Measurements from ENCODE around the gene UBE3C. TPM values are rescaled to one million over a fixed set of nuclear protein-coding genes. Genes with fewer than 3 reads are reported as not detected.

UBE3C gene
- total and polyA plus RNA-seq, 9 of the 15 experiments (the other 6 are each of a cell fraction or from before 2014, with no cell fraction given), result 9.6 to 91.7 (median 75.4) TPM

DNA sequence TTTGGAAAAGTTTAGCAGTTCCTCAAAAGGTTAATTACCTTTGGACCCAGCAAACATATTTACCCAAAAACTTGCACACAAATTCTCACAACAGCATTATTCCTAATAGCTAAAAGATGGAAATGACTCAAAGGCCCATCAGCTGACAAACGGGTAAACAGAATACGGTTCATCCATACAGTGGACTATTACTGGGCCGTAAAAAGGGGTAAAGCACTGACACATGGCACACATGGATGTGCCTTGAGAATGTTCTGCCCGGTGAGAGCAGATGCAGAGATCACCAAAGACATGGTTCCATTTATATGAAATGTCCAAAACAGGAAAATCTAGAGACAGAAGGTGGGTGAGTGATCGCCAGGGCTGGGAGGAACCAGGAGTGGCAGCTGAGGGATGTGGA is 102.9 kb downstream of the UBE3C start:
- in situ Hi-C loops (cut with MboI), result no loop called here
- CTCF ChIA-PET (ENCODE audit: low intra/inter-chr PET ratio), result no interaction called here

DNA sequence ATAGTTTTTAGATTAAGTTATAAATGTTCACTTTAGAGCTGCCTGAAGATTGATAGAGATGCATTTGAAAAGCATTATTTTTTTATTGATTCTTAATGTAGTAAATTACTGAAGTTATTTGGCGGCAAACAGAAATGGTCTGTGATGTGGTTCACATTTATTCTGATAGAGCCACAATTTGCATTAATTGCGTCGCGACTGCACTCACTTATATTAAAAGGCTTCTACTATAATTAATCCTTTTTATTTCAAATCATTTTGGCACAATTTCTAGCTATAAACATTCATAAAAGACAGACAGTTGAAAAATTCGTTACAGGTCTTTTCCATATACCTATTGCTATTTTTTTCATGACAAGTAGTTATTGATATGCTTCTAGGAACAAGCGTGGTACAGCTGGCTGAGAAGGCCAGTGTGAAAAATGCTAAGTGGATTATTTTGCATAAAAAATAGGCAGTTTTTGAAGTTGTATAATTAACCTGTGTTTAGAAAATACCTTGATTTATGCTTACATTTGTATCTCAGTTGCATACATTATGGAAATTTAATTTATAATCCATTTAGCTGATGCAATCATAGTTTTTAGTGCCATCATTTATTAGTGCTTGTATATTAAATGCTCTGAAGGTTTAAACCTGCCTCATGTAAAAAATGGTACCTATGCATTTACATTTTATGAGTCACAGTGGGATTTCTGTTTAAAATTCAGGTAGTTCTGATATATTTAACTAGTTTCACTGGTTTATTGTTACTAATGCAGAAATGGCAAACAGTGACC is 106.0 kb downstream of the UBE3C start:
- FAIRE-seq, result no peak
- ATAC-seq, result no peak
- H2AFZ ChIP-seq (ENCODE audit: low read depth, low read length), result no peak overlapping the region
- H3K4me3 ChIP-seq, result no peak overlapping the region
- no TSS peak for BruUV-seq (replicated peaks)
- no peak overlapping the region for H3K4me2 ChIP-seq (ENCODE audit: insufficient read depth, low read length)
- H3K27ac ChIP-seq (ENCODE audit: extremely low read depth, low read depth, low read length), result no peak overlapping the region
- H3K9ac ChIP-seq (ENCODE audit: insufficient read depth in 1 of 2, low read depth in 2 of 2, low read length in 2 of 2), result no peak overlapping the region
- no peaks in the 10 kb centered on the region for H3K27me3 ChIP-seq (ENCODE audit: control insufficient read depth in 2 of 2, insufficient read depth in 2 of 2, low read length in 2 of 2)
- H3K9me1 ChIP-seq (ENCODE audit: control insufficient read depth, insufficient read depth, low read length), result no peaks in the 10 kb centered on the region
- WGBS (ENCODE audit: insufficient coverage, low coverage, missing lambda C conversion rate), result 88% methylated on average over 6 of the region's 6 CpGs
- no peak for TF ChIP-seq THRAP3 (IDR thresholded peaks at IDR 0.05; ENCODE audit: borderline replicate concordance)
- TF ChIP-seq POLR2H (tag; IDR thresholded peaks at IDR 0.05; ENCODE audit: low read depth), result 0 out of 2 replicates have a peak, but pooled peaks have one; percentile 12
- TF ChIP-seq CEBPG (CRISPR knock-in tag; IDR thresholded peaks at IDR 0.05), result no peak
- peak; percentile 25 to 34; a peak in 2 of 4 replicates for TF ChIP-seq CEBPG (tag; conservative IDR thresholded peaks at IDR 0.05 in 1 of 2, IDR thresholded peaks at IDR 0.05 in 1 of 2)
- peak; percentile 45; the same call in 1 of the 2 replicates for TF ChIP-seq ZSCAN32 (CRISPR knock-in tag; IDR thresholded peaks at IDR 0.05)
- ChIA-PET POLR2A (interaction anchor here (0.5 to 0.6 kb wide), 2 partner anchors 100 to 156 kb away, joined by 3 read pairs; no protein-coding TSS in a partner anchor), CTCF (ENCODE audit: low intra/inter-chr PET ratio) (interaction anchor here (0.6 kb wide), 1 partner anchor 19 kb away, joined by 5 read pairs; no protein-coding TSS in a partner anchor)
- in situ Hi-C loops (cut with MboI) (no loop called here), intact Hi-C loops (cut with micrococcal nuclease) (no loop called here)
- peaks cover 77% of the 10 kb centered on the region for H3K36me3 ChIP-seq (ENCODE audit: control insufficient read depth, insufficient read depth, low read length)
- H4K20me1 ChIP-seq (replicated peaks; ENCODE audit: control insufficient read depth, insufficient read depth, low read length), result no peaks in the 10 kb centered on the region
- no peaks in the 10 kb centered on the region for H3K4me1 ChIP-seq (replicated peaks in 1 of 2; ENCODE audit: control insufficient read depth in 2 of 2, insufficient read depth in 2 of 2, low read length in 2 of 2)
- H3K9me3 ChIP-seq (replicated peaks; ENCODE audit: control insufficient read depth, insufficient read depth, low read depth, low read length), result no peaks in the 10 kb centered on the region
- peaks cover 3% of the 10 kb centered on the region; the same call in 2 of the 3 replicates for H3K79me2 ChIP-seq (ENCODE audit: control insufficient read depth, insufficient read depth, low read length)
- no peak for DNase-seq (ENCODE audit: extremely low read depth in 1 of 4, low spot score in 3 of 4)

More for the DNA sequence above, 102.9 kb downstream of the UBE3C start:
- no peaks in the 10 kb centered on the region for H3K9me1 ChIP-seq (ENCODE audit: control insufficient read depth, insufficient read depth, low read length)
- no peaks in the 10 kb centered on the region for H4K20me1 ChIP-seq (replicated peaks; ENCODE audit: control insufficient read depth, insufficient read depth, low read length)
- POLR2A ChIA-PET, result interaction anchor here (0.8 to 1.2 kb wide), 2 partner anchors 9 to 17 kb away, joined by 3 to 4 read pairs; no protein-coding TSS in a partner anchor
- FAIRE-seq (no peak), ATAC-seq (no peak), DNase-seq (ENCODE audit: extremely low read depth in 1 of 4, low spot score in 3 of 4) (no peak)
- 95% methylated on average over 5 of the region's 5 CpGs for WGBS (ENCODE audit: insufficient coverage, low coverage, missing lambda C conversion rate)
- H3K9me3 ChIP-seq (replicated peaks; ENCODE audit: control insufficient read depth, insufficient read depth, low read depth, low read length), result no peaks in the 10 kb centered on the region
- H3K27me3 ChIP-seq (ENCODE audit: control insufficient read depth in 2 of 2, insufficient read depth in 2 of 2, low read length in 2 of 2), result no peaks in the 10 kb centered on the region
- intact Hi-C loops (cut with micrococcal nuclease), result no loop called here
- H3K79me2 ChIP-seq (ENCODE audit: control insufficient read depth, insufficient read depth, low read length), result peaks cover 3% of the 10 kb centered on the region; the same call in 2 of the 3 replicates
- TF ChIP-seq ZNF146 (CRISPR knock-in tag; IDR thresholded peaks at IDR 0.05; ENCODE audit: unreplicated experiment) (no peak), POLR2AphosphoS2 (IDR thresholded peaks at IDR 0.05; ENCODE audit: low read length) (peak; percentile 72; the same call in 1 of the 2 replicates), RBM22 (IDR thresholded peaks at IDR 0.05; ENCODE audit: low read depth, low read length, poor library complexity, severe bottlenecking) (no peak), HMG20B (CRISPR knock-in tag; IDR thresholded peaks at IDR 0.05) (no peak), SUPT5H (IDR thresholded peaks at IDR 0.05) (peak; percentile 36; the same call in 1 of the 2 replicates), POLR2A (conservative IDR thresholded peaks at IDR 0.05) (peak; percentile 44; the same call in 1 of the 2 replicates)
- BruUV-seq (replicated peaks), result no TSS peak
- H3K27ac ChIP-seq (ENCODE audit: extremely low read depth, low read depth, low read length), result no peak overlapping the region
- H3K4me3 ChIP-seq, result no peak overlapping the region
- peaks cover 79% of the 10 kb centered on the region for H3K36me3 ChIP-seq (ENCODE audit: control insufficient read depth, insufficient read depth, low read length)
- no peak overlapping the region for H2AFZ ChIP-seq (ENCODE audit: low read depth, low read length)
- H3K9ac ChIP-seq (ENCODE audit: insufficient read depth in 1 of 2, low read depth in 2 of 2, low read length in 2 of 2), result no peak overlapping the region
- no peaks in the 10 kb centered on the region for H3K4me1 ChIP-seq (replicated peaks in 1 of 2; ENCODE audit: control insufficient read depth in 2 of 2, insufficient read depth in 2 of 2, low read length in 2 of 2)
- H3K4me2 ChIP-seq (ENCODE audit: insufficient read depth, low read length), result no peak overlapping the region

Measured in K562 (cell line).